Endothelial cell (in vitro differentiated cells): ENCODE results near the gene CEACAM6. TPM values are rescaled to one million over a fixed set of nuclear protein-coding genes. Genes with fewer than 3 reads are reported as not detected.

ENCODE experiments used
- DNase-seq: peaks from one replicate; pipeline ENCODE4 v3.0.0; 2021; ENCODE audit warnings: low spot score
- H3K27ac Mint-ChIP-seq: one replicate; pipeline ENCODE4 v1.8.0; 2021; ENCODE audit warnings: mixed read lengths, inconsistent platforms; ENCODE audit not compliant: unreplicated experiment
- H3K27me3 Mint-ChIP-seq: one replicate; pipeline ENCODE4 v1.8.0; 2021; ENCODE audit warnings: mild to moderate bottlenecking, moderate library complexity, mixed read lengths, inconsistent platforms; ENCODE audit not compliant: unreplicated experiment
- H3K36me3 Mint-ChIP-seq: one replicate; pipeline ENCODE4 v1.8.0; 2021; ENCODE audit warnings: mild to moderate bottlenecking, low read depth, mixed read lengths, inconsistent platforms; ENCODE audit not compliant: unreplicated experiment
- H3K4me1 Mint-ChIP-seq: one replicate; pipeline ENCODE4 v1.8.0; 2021; ENCODE audit warnings: mild to moderate bottlenecking, mixed read lengths, inconsistent platforms; ENCODE audit not compliant: unreplicated experiment
- H3K4me3 Mint-ChIP-seq: one replicate; pipeline ENCODE4 v1.8.0; 2021; ENCODE audit warnings: mild to moderate bottlenecking, mixed read lengths, inconsistent platforms; ENCODE audit not compliant: unreplicated experiment
- H3K9me3 Mint-ChIP-seq: one replicate; pipeline ENCODE4 v1.8.0; 2021; ENCODE audit warnings: mixed read lengths, inconsistent platforms; ENCODE audit not compliant: unreplicated experiment
- CTCF ChIP-seq: fragments of 200-600 bp; sonication (generic); IDR thresholded peaks from one replicate; pipeline ENCODE4 v1.5.0; 2021; ENCODE audit warnings: antibody characterized with exemption; ENCODE audit not compliant: unreplicated experiment
- total RNA-seq: library from RNA; stranded (reverse); fragmentation: NEBNext Ultra II Directional; extraction: Animal tissue kit (Norgen Biotek cat#: 25700); gene quantifications from one replicate; pipeline ENCODE4 v1.2.1, GENCODE V29; 2021; ENCODE audit not compliant: unreplicated experiment

Gene CEACAM6
- total RNA-seq, 1 donor from 2014 or later, result not detected

GRCh38 chr19:41720103-41720502 is 35.2 kb upstream of the CEACAM6 start:
- H3K27ac Mint-ChIP-seq, result no peak overlapping the region
- no peaks in the 10 kb centered on the region for H3K36me3 Mint-ChIP-seq
- no peaks in the 10 kb centered on the region for H3K9me3 Mint-ChIP-seq
- no peak for TF ChIP-seq CTCF
- no peak for DNase-seq
- no peaks in the 10 kb centered on the region for H3K4me1 Mint-ChIP-seq
- no peak overlapping the region for H3K4me3 Mint-ChIP-seq
- no peaks in the 10 kb centered on the region for H3K27me3 Mint-ChIP-seq

GRCh38 chr19:41726493-41726892 is 28.8 kb upstream of the CEACAM6 start:
- Mint-ChIP-seq H3K27me3 (peaks cover 3% of the 10 kb centered on the region), H3K36me3 (no peaks in the 10 kb centered on the region), H3K27ac (no peak overlapping the region), H3K4me3 (no peak overlapping the region), H3K4me1 (peaks cover 2% of the 10 kb centered on the region), H3K9me3 (no peaks in the 10 kb centered on the region)
- TF ChIP-seq CTCF, result peak; percentile 41
- no peak for DNase-seq

- DNase-seq, result no peak
- no peaks in the 10 kb centered on the region for H3K4me1 Mint-ChIP-seq
- no peaks in the 10 kb centered on the region for H3K36me3 Mint-ChIP-seq
- no peaks in the 10 kb centered on the region for H3K9me3 Mint-ChIP-seq
- no peak for TF ChIP-seq CTCF
- H3K27me3 Mint-ChIP-seq, result no peaks in the 10 kb centered on the region
- H3K27ac Mint-ChIP-seq, result no peak overlapping the region
- no peak overlapping the region for H3K4me3 Mint-ChIP-seq
Measured at GRCh38 chr19:41734156-41734555, 21.2 kb upstream of the CEACAM6 start.

- no peaks in the 10 kb centered on the region for H3K27me3 Mint-ChIP-seq
- no peaks in the 10 kb centered on the region for H3K9me3 Mint-ChIP-seq
- no peaks in the 10 kb centered on the region for H3K4me1 Mint-ChIP-seq
- H3K4me3 Mint-ChIP-seq, result no peak overlapping the region
- TF ChIP-seq CTCF, result no peak
- no peaks in the 10 kb centered on the region for H3K36me3 Mint-ChIP-seq
- H3K27ac Mint-ChIP-seq, result no peak overlapping the region
- no peak for DNase-seq
Measured at GRCh38 chr19:41734585-41734984, 20.7 kb upstream of the CEACAM6 start.

GRCh38 chr19:41735071-41735600 is 20.2 kb upstream of the CEACAM6 start:
- no peak for TF ChIP-seq CTCF
- no peaks in the 10 kb centered on the region for H3K27me3 Mint-ChIP-seq
- H3K9me3 Mint-ChIP-seq, result no peaks in the 10 kb centered on the region
- H3K36me3 Mint-ChIP-seq, result no peaks in the 10 kb centered on the region
- H3K27ac Mint-ChIP-seq, result no peak overlapping the region
- H3K4me3 Mint-ChIP-seq, result no peak overlapping the region
- no peak for DNase-seq
- H3K4me1 Mint-ChIP-seq, result no peaks in the 10 kb centered on the region
